GM19035 (cell line): ENCODE measurements around the gene CDKAL1.
"Not testable (repeated sequence)": the region's sequence is repeated elsewhere in the genome, so short reads cannot be mapped to it uniquely, and the experiment has no call there.

Source experiments
- ATAC-seq: cut with Tn5 transposase; IDR thresholded peaks from one replicate; pipeline ENCODE4 v1.9.1; 2021; ENCODE audit not compliant: unreplicated experiment

The CDKAL1 gene

GRCh38 chr6:21188505-21189223, 654.4 kb downstream of the CDKAL1 start:
- ATAC-seq: no peak

- ATAC-seq: no peak
Measured at GRCh38 chr6:21189759-21190158, 655.5 kb downstream of the CDKAL1 start.

GRCh38 chr6:21190701-21191100, 656.4 kb downstream of the CDKAL1 start:
- ATAC-seq: no peak

GRCh38 chr6:21193790-21194475, 659.7 kb downstream of the CDKAL1 start:
- ATAC-seq: no peak

- ATAC-seq: not testable (repeated sequence)
Measured at GRCh38 chr6:21195301-21195700, 661.0 kb downstream of the CDKAL1 start.

GRCh38 chr6:21198032-21198640, 663.9 kb downstream of the CDKAL1 start:
- ATAC-seq: no peak

GRCh38 chr6:21199262-21199661, 665.0 kb downstream of the CDKAL1 start:
- no peak for ATAC-seq

- no peak for ATAC-seq
Measured at GRCh38 chr6:21200134-21200870, 666.0 kb downstream of the CDKAL1 start.

GRCh38 chr6:21201187-21201586, 666.9 kb downstream of the CDKAL1 start:
- no peak for ATAC-seq

GRCh38 chr6:21201637-21202350, 667.5 kb downstream of the CDKAL1 start:
- ATAC-seq: no peak

- no peak for ATAC-seq
Measured at GRCh38 chr6:21202521-21202920, 668.3 kb downstream of the CDKAL1 start.

GRCh38 chr6:21204951-21205350, 670.7 kb downstream of the CDKAL1 start:
- ATAC-seq: no peak

GRCh38 chr6:21208081-21208795, 674.0 kb downstream of the CDKAL1 start:
- ATAC-seq: no peak

- ATAC-seq: no peak
Measured at GRCh38 chr6:21208796-21209186, 674.5 kb downstream of the CDKAL1 start.

- ATAC-seq: peak; percentile 36
Measured at GRCh38 chr6:21213492-21213891, 679.2 kb downstream of the CDKAL1 start.

GRCh38 chr6:21214738-21215448, 680.6 kb downstream of the CDKAL1 start:
- ATAC-seq: no peak

- ATAC-seq: no peak
Measured at GRCh38 chr6:21219241-21219640, 685.0 kb downstream of the CDKAL1 start.

- ATAC-seq: no peak
Measured at GRCh38 chr6:21219856-21220255, 685.6 kb downstream of the CDKAL1 start.

GRCh38 chr6:21220271-21220987, 686.2 kb downstream of the CDKAL1 start:
- no peak for ATAC-seq
